Activated T-helper 2 cell treated with anti-CD3 and anti-CD28 coated beads, Interferon-gamma antibody, Interleukin-2, Interleukin-4, amounts not matched to agents 10 μg/mL and 5 μg/mL and 100 μg/mL, durations not matched to agents 14 hours and 24 hours and 36 hours (primary cell): Measurements from ENCODE around the gene WARS2. TPM values are rescaled to one million over a fixed set of nuclear protein-coding genes. Genes with fewer than 3 reads are reported as not detected.

ENCODE experiments used
- DNase-seq: peaks from one replicate; pipeline ENCODE4 v3.0.0; 2021; ENCODE audit warnings: low spot score
- H3K27ac Mint-ChIP-seq: one replicate; pipeline ENCODE4 v1.8.0; 2021; ENCODE audit warnings: mixed read lengths
- H3K27me3 Mint-ChIP-seq: one replicate; pipeline ENCODE4 v1.8.0; 2021; ENCODE audit warnings: low read depth, mixed read lengths
- H3K36me3 Mint-ChIP-seq: one replicate; pipeline ENCODE4 v1.8.0; 2021; ENCODE audit warnings: low read depth, mixed read lengths
- H3K4me1 Mint-ChIP-seq: one replicate; pipeline ENCODE4 v1.8.0; 2021; ENCODE audit warnings: low read depth, mixed read lengths
- H3K4me3 Mint-ChIP-seq: one replicate; pipeline ENCODE4 v1.8.0; 2021; ENCODE audit warnings: low read depth, mild to moderate bottlenecking, moderate library complexity, mixed read lengths
- H3K9me3 Mint-ChIP-seq: one replicate; pipeline ENCODE4 v1.8.0; 2021; ENCODE audit warnings: mixed read lengths
- intact Hi-C: fragments of 100-400 bp; cut with micrococcal nuclease; formaldehyde crosslinking; loops from one replicate; pipeline ENCODE4 v1.15.1; 2023
- total RNA-seq: library from RNA; stranded (reverse); gene quantifications from 2 replicates; pipeline ENCODE4 v1.2.3, GENCODE V29; 2022

Gene WARS2
- total RNA-seq, 1 donor from 2014 or later, result 20.1 TPM

- Mint-ChIP-seq H3K4me3 (no peak overlapping the region), H3K36me3 (peaks cover 7% of the 10 kb centered on the region), H3K9me3 (peaks cover 7% of the 10 kb centered on the region), H3K27me3 (no peaks in the 10 kb centered on the region), H3K27ac (no peak overlapping the region), H3K4me1 (no peaks in the 10 kb centered on the region)
- DNase-seq, result no peak
- intact Hi-C loops, result no loop called here
These were observed 69.1 kb downstream of the WARS2 start for GRCh38 chr1:119071321-119071720.

GRCh38 chr1:119069682-119070081, 70.8 kb downstream of the WARS2 start:
- no peaks in the 10 kb centered on the region for H3K27me3 Mint-ChIP-seq
- intact Hi-C loops, result no loop called here
- H3K4me3 Mint-ChIP-seq, result no peak overlapping the region
- H3K27ac Mint-ChIP-seq, result no peak overlapping the region
- peaks cover 7% of the 10 kb centered on the region for H3K9me3 Mint-ChIP-seq
- DNase-seq, result no peak
- peaks cover 4% of the 10 kb centered on the region for H3K36me3 Mint-ChIP-seq
- no peaks in the 10 kb centered on the region for H3K4me1 Mint-ChIP-seq

- no peaks in the 10 kb centered on the region for H3K4me1 Mint-ChIP-seq
- peaks cover 4% of the 10 kb centered on the region for H3K36me3 Mint-ChIP-seq
- no peaks in the 10 kb centered on the region for H3K27me3 Mint-ChIP-seq
- no peak for DNase-seq
- no peak overlapping the region for H3K4me3 Mint-ChIP-seq
- peaks cover 7% of the 10 kb centered on the region for H3K9me3 Mint-ChIP-seq
- H3K27ac Mint-ChIP-seq, result no peak overlapping the region
- intact Hi-C loops, result no loop called here
These were observed 72.0 kb downstream of the WARS2 start for GRCh38 chr1:119068427-119068826.

GRCh38 chr1:119061700-119062099, 78.8 kb downstream of the WARS2 start:
- H3K27ac Mint-ChIP-seq, result no peak overlapping the region
- H3K4me1 Mint-ChIP-seq, result no peaks in the 10 kb centered on the region
- intact Hi-C loops, result no loop called here
- no peak overlapping the region for H3K4me3 Mint-ChIP-seq
- no peaks in the 10 kb centered on the region for H3K27me3 Mint-ChIP-seq
- DNase-seq, result no peak
- peaks cover 3% of the 10 kb centered on the region for H3K9me3 Mint-ChIP-seq
- H3K36me3 Mint-ChIP-seq, result no peaks in the 10 kb centered on the region

- intact Hi-C loops, result no loop called here
- no peak overlapping the region for H3K4me3 Mint-ChIP-seq
- DNase-seq, result no peak
- H3K9me3 Mint-ChIP-seq, result peaks cover 3% of the 10 kb centered on the region
- no peaks in the 10 kb centered on the region for H3K27me3 Mint-ChIP-seq
- no peaks in the 10 kb centered on the region for H3K4me1 Mint-ChIP-seq
- H3K27ac Mint-ChIP-seq, result no peak overlapping the region
- H3K36me3 Mint-ChIP-seq, result no peaks in the 10 kb centered on the region
These were observed 84.9 kb downstream of the WARS2 start for GRCh38 chr1:119055568-119055967.

- H3K9me3 Mint-ChIP-seq, result no peaks in the 10 kb centered on the region
- H3K36me3 Mint-ChIP-seq, result no peaks in the 10 kb centered on the region
- H3K4me3 Mint-ChIP-seq, result no peak overlapping the region
- DNase-seq, result no peak
- no peaks in the 10 kb centered on the region for H3K27me3 Mint-ChIP-seq
- intact Hi-C loops, result no loop called here
- no peak overlapping the region for H3K27ac Mint-ChIP-seq
- H3K4me1 Mint-ChIP-seq, result no peaks in the 10 kb centered on the region
These were observed 86.5 kb downstream of the WARS2 start for GRCh38 chr1:119053917-119054316.

GRCh38 chr1:119052267-119052666, 88.2 kb downstream of the WARS2 start:
- H3K36me3 Mint-ChIP-seq, result no peaks in the 10 kb centered on the region
- no peaks in the 10 kb centered on the region for H3K9me3 Mint-ChIP-seq
- no peak for DNase-seq
- H3K27ac Mint-ChIP-seq, result no peak overlapping the region
- no peaks in the 10 kb centered on the region for H3K27me3 Mint-ChIP-seq
- no peak overlapping the region for H3K4me3 Mint-ChIP-seq
- no peaks in the 10 kb centered on the region for H3K4me1 Mint-ChIP-seq
- intact Hi-C loops, result no loop called here

GRCh38 chr1:119048624-119049404, 91.6 kb downstream of the WARS2 start:
- Mint-ChIP-seq H3K4me3 (no peak overlapping the region), H3K27ac (no peak overlapping the region), H3K4me1 (no peaks in the 10 kb centered on the region), H3K9me3 (no peaks in the 10 kb centered on the region), H3K27me3 (no peaks in the 10 kb centered on the region), H3K36me3 (no peaks in the 10 kb centered on the region)
- DNase-seq, result no peak
- intact Hi-C loops, result no loop called here

- no peak for DNase-seq
- Mint-ChIP-seq H3K4me3 (no peak overlapping the region), H3K9me3 (no peaks in the 10 kb centered on the region), H3K27ac (no peak overlapping the region), H3K36me3 (peaks cover 3% of the 10 kb centered on the region), H3K4me1 (no peaks in the 10 kb centered on the region), H3K27me3 (no peaks in the 10 kb centered on the region)
- intact Hi-C loops, result no loop called here
These were observed 93.5 kb downstream of the WARS2 start for GRCh38 chr1:119046785-119047438.

GRCh38 chr1:119046429-119046784, 94.0 kb downstream of the WARS2 start:
- no peaks in the 10 kb centered on the region for H3K9me3 Mint-ChIP-seq
- intact Hi-C loops, result no loop called here
- H3K36me3 Mint-ChIP-seq, result peaks cover 3% of the 10 kb centered on the region
- no peaks in the 10 kb centered on the region for H3K27me3 Mint-ChIP-seq
- H3K27ac Mint-ChIP-seq, result no peak overlapping the region
- no peak for DNase-seq
- H3K4me1 Mint-ChIP-seq, result no peaks in the 10 kb centered on the region
- no peak overlapping the region for H3K4me3 Mint-ChIP-seq

GRCh38 chr1:119045096-119045746, 95.2 kb downstream of the WARS2 start:
- peaks cover 3% of the 10 kb centered on the region for H3K36me3 Mint-ChIP-seq
- intact Hi-C loops, result no loop called here
- no peaks in the 10 kb centered on the region for H3K4me1 Mint-ChIP-seq

GRCh38 chr1:119040906-119041305, 99.5 kb downstream of the WARS2 start:
- DNase-seq, result no peak
- Mint-ChIP-seq H3K4me1 (no peaks in the 10 kb centered on the region), H3K27ac (no peak overlapping the region), H3K4me3 (no peak overlapping the region), H3K27me3 (no peaks in the 10 kb centered on the region), H3K36me3 (peaks cover 3% of the 10 kb centered on the region), H3K9me3 (no peaks in the 10 kb centered on the region)
- intact Hi-C loops, result no loop called here

More at GRCh38 chr1:119045096-119045746, 95.2 kb downstream of the WARS2 start:
- H3K27ac Mint-ChIP-seq, result no peak overlapping the region
- no peaks in the 10 kb centered on the region for H3K9me3 Mint-ChIP-seq
- no peak for DNase-seq
- H3K27me3 Mint-ChIP-seq, result no peaks in the 10 kb centered on the region
- no peak overlapping the region for H3K4me3 Mint-ChIP-seq

- Mint-ChIP-seq H3K4me3 (no peak overlapping the region), H3K36me3 (peaks cover 3% of the 10 kb centered on the region), H3K4me1 (no peaks in the 10 kb centered on the region), H3K27ac (no peak overlapping the region), H3K27me3 (no peaks in the 10 kb centered on the region), H3K9me3 (no peaks in the 10 kb centered on the region)
- DNase-seq, result no peak
- intact Hi-C loops, result no loop called here
These were observed 100.0 kb downstream of the WARS2 start for GRCh38 chr1:119040489-119040888.
